ENCODE data around the gene GNAZ.

The GNAZ gene

DNA sequence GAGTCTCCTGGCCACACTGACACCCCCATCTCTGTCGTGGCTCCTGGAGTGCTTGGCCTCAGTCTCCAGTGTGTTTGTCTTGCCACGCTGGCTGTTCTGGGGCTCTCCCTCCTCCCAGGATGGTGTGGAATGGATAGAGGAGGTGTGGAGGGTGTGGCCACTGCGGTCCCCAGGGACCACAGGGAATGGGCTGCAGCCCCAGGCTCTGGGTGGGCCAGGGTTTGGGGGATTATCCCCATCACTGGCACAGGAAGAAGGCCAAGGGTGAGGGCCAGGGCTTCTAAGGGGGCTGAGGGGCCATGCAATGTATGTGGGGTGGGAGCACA is 8.1 kb downstream of the GNAZ start:
- no peak overlapping the region for H3K9ac ChIP-seq (ENCODE audit: low read length)
- DNase-seq = no peak
- H3F3A ChIP-seq (ENCODE audit: insufficient read depth, low read length) = no peaks in the 10 kb centered on the region
- H3K79me2 ChIP-seq (ENCODE audit: low read length) = no peaks in the 10 kb centered on the region
- TF ChIP-seq EZH2 (optimal IDR thresholded peaks at IDR 0.05; ENCODE audit: low read depth, low read length) (no peak), EZH2phosphoT487 (IDR thresholded peaks at IDR 0.05; ENCODE audit: low read length) (no peak)
- TF ChIP-seq, protein P1, sequence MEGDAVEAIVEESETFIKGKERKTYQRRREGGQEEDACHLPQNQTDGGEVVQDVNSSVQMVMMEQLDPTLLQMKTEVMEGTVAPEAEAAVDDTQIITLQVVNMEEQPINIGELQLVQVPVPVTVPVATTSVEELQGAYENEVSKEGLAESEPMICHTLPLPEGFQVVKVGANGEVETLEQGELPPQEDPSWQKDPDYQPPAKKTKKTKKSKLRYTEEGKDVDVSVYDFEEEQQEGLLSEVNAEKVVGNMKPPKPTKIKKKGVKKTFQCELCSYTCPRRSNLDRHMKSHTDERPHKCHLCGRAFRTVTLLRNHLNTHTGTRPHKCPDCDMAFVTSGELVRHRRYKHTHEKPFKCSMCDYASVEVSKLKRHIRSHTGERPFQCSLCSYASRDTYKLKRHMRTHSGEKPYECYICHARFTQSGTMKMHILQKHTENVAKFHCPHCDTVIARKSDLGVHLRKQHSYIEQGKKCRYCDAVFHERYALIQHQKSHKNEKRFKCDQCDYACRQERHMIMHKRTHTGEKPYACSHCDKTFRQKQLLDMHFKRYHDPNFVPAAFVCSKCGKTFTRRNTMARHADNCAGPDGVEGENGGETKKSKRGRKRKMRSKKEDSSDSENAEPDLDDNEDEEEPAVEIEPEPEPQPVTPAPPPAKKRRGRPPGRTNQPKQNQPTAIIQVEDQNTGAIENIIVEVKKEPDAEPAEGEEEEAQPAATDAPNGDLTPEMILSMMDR (IDR thresholded peaks at IDR 0.05; ENCODE audit: low read length) = no peak
- H3K9me3 ChIP-seq (replicated peaks; ENCODE audit: insufficient read depth, low read length) = no peaks in the 10 kb centered on the region
- no peak overlapping the region for H3K4me2 ChIP-seq (ENCODE audit: low read depth, low read length)
- H3K4me1 ChIP-seq (ENCODE audit: low read length) = no peaks in the 10 kb centered on the region
- H3K27ac ChIP-seq (ENCODE audit: low read length) = no peak overlapping the region
- no peak overlapping the region for H3K4me3 ChIP-seq (ENCODE audit: low read length)
- H4K20me1 ChIP-seq (ENCODE audit: insufficient read depth, low read length) = no peaks in the 10 kb centered on the region
- H3K27me3 ChIP-seq (replicated peaks; ENCODE audit: insufficient read depth, low read length) = no peaks in the 10 kb centered on the region
- no peaks in the 10 kb centered on the region for H3K9me2 ChIP-seq (replicated peaks; ENCODE audit: insufficient read depth, low read length)
- no peak overlapping the region for H2AFZ ChIP-seq (ENCODE audit: low read length)
- no peaks in the 10 kb centered on the region for H3K36me3 ChIP-seq (replicated peaks; ENCODE audit: insufficient read depth, low read length)

GRCh38 chr22:23079240-23079768 is 9.0 kb downstream of the GNAZ start:
- Histone ChIP-seq H3K27me3 (replicated peaks; ENCODE audit: insufficient read depth, low read length) (no peaks in the 10 kb centered on the region), H3K4me2 (ENCODE audit: low read depth, low read length) (no peak overlapping the region), H3K9me2 (replicated peaks; ENCODE audit: insufficient read depth, low read length) (no peaks in the 10 kb centered on the region), H3K36me3 (replicated peaks; ENCODE audit: insufficient read depth, low read length) (no peaks in the 10 kb centered on the region), H3K4me1 (ENCODE audit: low read length) (no peaks in the 10 kb centered on the region), H3K9ac (ENCODE audit: low read length) (no peak overlapping the region), H3K27ac (ENCODE audit: low read length) (no peak overlapping the region), H3K4me3 (ENCODE audit: low read length) (no peak overlapping the region), H2AFZ (ENCODE audit: low read length) (no peak overlapping the region), H3K9me3 (replicated peaks; ENCODE audit: insufficient read depth, low read length) (no peaks in the 10 kb centered on the region), H4K20me1 (ENCODE audit: insufficient read depth, low read length) (no peaks in the 10 kb centered on the region), H3K79me2 (ENCODE audit: low read length) (no peaks in the 10 kb centered on the region), H3F3A (ENCODE audit: insufficient read depth, low read length) (no peaks in the 10 kb centered on the region)
- TF ChIP-seq EZH2phosphoT487 (IDR thresholded peaks at IDR 0.05; ENCODE audit: low read length) = no peak
- TF ChIP-seq EZH2 (optimal IDR thresholded peaks at IDR 0.05; ENCODE audit: low read depth, low read length) = no peak
- TF ChIP-seq, protein P1 (IDR thresholded peaks at IDR 0.05; ENCODE audit: low read length) = no peak
- no peak for DNase-seq

DNA sequence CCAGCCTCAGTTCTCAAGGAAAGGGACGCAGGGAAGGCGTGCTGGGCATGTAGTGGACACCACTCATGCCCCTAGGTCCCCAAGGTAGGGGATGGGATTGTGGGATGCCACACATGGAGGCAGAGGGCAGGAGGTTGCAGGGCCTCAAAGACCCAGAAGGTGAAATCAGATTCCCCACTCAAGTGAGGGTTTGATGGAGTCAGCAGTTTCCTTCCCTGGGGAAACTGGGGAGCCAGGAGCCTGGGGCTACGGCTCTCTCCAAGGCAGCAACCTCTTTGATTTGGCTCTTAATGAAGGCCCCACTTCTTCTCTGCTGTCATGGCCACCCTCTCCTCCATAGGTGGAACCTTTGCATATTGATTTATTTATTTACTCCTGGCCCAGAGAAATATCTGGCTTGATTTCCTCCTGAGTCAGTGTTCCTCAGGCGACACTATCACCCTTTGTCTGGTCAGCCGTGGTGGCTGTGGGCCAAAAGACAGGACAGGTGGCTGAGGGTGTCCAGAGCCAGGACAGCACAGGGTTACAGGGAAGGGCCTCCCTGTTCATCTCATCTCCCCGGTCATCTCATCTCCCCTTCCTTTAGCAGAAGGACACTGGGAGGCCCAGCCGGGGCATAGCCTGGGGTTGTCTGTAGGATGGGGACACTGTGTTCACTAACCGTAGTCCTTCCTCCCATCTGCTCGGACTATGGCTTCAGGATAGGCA is 9.6 kb downstream of the GNAZ start:
- H3K4me1 ChIP-seq (ENCODE audit: low read length) = no peaks in the 10 kb centered on the region
- H3K36me3 ChIP-seq (replicated peaks; ENCODE audit: insufficient read depth, low read length) = no peaks in the 10 kb centered on the region
- no peak for TF ChIP-seq EZH2phosphoT487 (IDR thresholded peaks at IDR 0.05; ENCODE audit: low read length)
- TF ChIP-seq, protein P1 (IDR thresholded peaks at IDR 0.05; ENCODE audit: low read length) = no peak
- no peak for TF ChIP-seq EZH2 (optimal IDR thresholded peaks at IDR 0.05; ENCODE audit: low read depth, low read length)
- H3K4me2 ChIP-seq (ENCODE audit: low read depth, low read length) = no peak overlapping the region
- no peak overlapping the region for H3K4me3 ChIP-seq (ENCODE audit: low read length)
- no peaks in the 10 kb centered on the region for H3F3A ChIP-seq (ENCODE audit: insufficient read depth, low read length)
- H3K9ac ChIP-seq (ENCODE audit: low read length) = no peak overlapping the region
- H3K9me2 ChIP-seq (replicated peaks; ENCODE audit: insufficient read depth, low read length) = no peaks in the 10 kb centered on the region
- no peak overlapping the region for H3K27ac ChIP-seq (ENCODE audit: low read length)
- DNase-seq = no peak
- no peaks in the 10 kb centered on the region for H3K27me3 ChIP-seq (replicated peaks; ENCODE audit: insufficient read depth, low read length)
- H2AFZ ChIP-seq (ENCODE audit: low read length) = no peak overlapping the region
- H3K9me3 ChIP-seq (replicated peaks; ENCODE audit: insufficient read depth, low read length) = no peaks in the 10 kb centered on the region
- H3K79me2 ChIP-seq (ENCODE audit: low read length) = no peaks in the 10 kb centered on the region
- no peaks in the 10 kb centered on the region for H4K20me1 ChIP-seq (ENCODE audit: insufficient read depth, low read length)
